ENCODE results near the gene TKT. TPM values are rescaled to one million over a fixed set of nuclear protein-coding genes. Genes with fewer than 3 reads are reported as not detected.

Gene TKT, protein sequence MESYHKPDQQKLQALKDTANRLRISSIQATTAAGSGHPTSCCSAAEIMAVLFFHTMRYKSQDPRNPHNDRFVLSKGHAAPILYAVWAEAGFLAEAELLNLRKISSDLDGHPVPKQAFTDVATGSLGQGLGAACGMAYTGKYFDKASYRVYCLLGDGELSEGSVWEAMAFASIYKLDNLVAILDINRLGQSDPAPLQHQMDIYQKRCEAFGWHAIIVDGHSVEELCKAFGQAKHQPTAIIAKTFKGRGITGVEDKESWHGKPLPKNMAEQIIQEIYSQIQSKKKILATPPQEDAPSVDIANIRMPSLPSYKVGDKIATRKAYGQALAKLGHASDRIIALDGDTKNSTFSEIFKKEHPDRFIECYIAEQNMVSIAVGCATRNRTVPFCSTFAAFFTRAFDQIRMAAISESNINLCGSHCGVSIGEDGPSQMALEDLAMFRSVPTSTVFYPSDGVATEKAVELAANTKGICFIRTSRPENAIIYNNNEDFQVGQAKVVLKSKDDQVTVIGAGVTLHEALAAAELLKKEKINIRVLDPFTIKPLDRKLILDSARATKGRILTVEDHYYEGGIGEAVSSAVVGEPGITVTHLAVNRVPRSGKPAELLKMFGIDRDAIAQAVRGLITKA
- polyA plus RNA-seq, result 194 and 246 TPM in 2 replicates
- 150 and 173 TPM in 2 replicates for polyA minus RNA-seq

- Histone ChIP-seq H3K79me2 (replicated peaks; ENCODE audit: insufficient read depth, low read length) (peaks cover 39% of the 10 kb centered on the region), H3K4me3 (ENCODE audit: low read length) (peak within 1 kb of the TSS; percentile 73), H3K9me3 (ENCODE audit: low read length) (no peaks in the 10 kb centered on the region), H3F3A (ENCODE audit: insufficient read depth, low read length, poor library complexity, severe bottlenecking) (no peaks in the 10 kb centered on the region), H2AFZ (ENCODE audit: low read depth, low read length) (no peak within 1 kb of the TSS), H4K20me1 (ENCODE audit: insufficient read depth) (no peaks in the 10 kb centered on the region), H3K9ac (ENCODE audit: low read length) (peak within 1 kb of the TSS; percentile 79), H3K27ac (ENCODE audit: low read length) (peak within 1 kb of the TSS; percentile 80), H3K36me3 (ENCODE audit: insufficient read depth, low read length) (no peaks in the 10 kb centered on the region), H3K27me3 (ENCODE audit: insufficient read depth, low read depth, low read length) (no peaks in the 10 kb centered on the region), H3K4me2 (ENCODE audit: low read length) (peak within 1 kb of the TSS; percentile 80), H3K9me2 (ENCODE audit: insufficient read depth, low read length) (no peaks in the 10 kb centered on the region)
- peak; percentile 84 for TF ChIP-seq POLR2AphosphoS5 (IDR thresholded peaks at IDR 0.05)
- no peak for TF ChIP-seq EP300 (conservative IDR thresholded peaks at IDR 0.05; ENCODE audit: poor library complexity, severe bottlenecking)
- TF ChIP-seq EZH2 (IDR thresholded peaks at IDR 0.05; ENCODE audit: borderline replicate concordance, insufficient read depth, low read length, poor library complexity, severe bottlenecking), result no peak
- no peak for TF ChIP-seq RAD21 (conservative IDR thresholded peaks at IDR 0.05)
- peak; percentile 47 for TF ChIP-seq MXI1 (conservative IDR thresholded peaks at IDR 0.05; ENCODE audit: poor library complexity, severe bottlenecking)
These were observed at the start of gene TKT for GRCh38 chr3:53255775-53256703. TKT (minus strand) TSS chr3:53256022; CDS start chr3:53255942, 80 bp downstream.

DNA sequence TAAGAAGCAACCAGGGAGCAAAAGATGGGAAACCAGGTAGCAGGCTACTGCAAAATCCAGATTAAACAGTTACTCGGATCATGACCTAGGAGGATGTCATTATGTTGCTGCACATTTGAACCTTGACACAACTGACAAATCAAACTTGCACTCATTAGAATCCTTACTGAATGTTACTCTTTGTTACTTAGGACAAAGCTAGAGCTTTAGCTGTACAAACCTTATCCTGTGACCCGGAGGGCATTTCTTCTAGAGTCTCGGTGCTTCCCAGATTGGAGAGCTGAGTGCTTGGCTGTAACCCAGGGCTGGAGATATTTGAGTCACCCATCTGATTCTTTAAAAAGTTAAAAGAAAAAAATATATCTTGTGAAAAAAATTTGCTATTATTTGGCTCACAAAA is 48.1 kb upstream of the TKT start:
- no peak overlapping the region for H2AFZ ChIP-seq (ENCODE audit: low read depth, low read length)
- no peaks in the 10 kb centered on the region for H3F3A ChIP-seq (ENCODE audit: insufficient read depth, low read length, poor library complexity, severe bottlenecking)
- no peak overlapping the region for H3K4me2 ChIP-seq (ENCODE audit: low read length)
- TF ChIP-seq POLR2AphosphoS5 (IDR thresholded peaks at IDR 0.05) (no peak), MXI1 (conservative IDR thresholded peaks at IDR 0.05; ENCODE audit: poor library complexity, severe bottlenecking) (no peak), EZH2 (IDR thresholded peaks at IDR 0.05; ENCODE audit: borderline replicate concordance, insufficient read depth, low read length, poor library complexity, severe bottlenecking) (no peak), RAD21 (conservative IDR thresholded peaks at IDR 0.05) (no peak), EP300 (conservative IDR thresholded peaks at IDR 0.05; ENCODE audit: poor library complexity, severe bottlenecking) (no peak), SMC3 (conservative IDR thresholded peaks at IDR 0.05; ENCODE audit: poor library complexity) (no peak), TAF1 (IDR thresholded peaks at IDR 0.05; ENCODE audit: low read depth) (no peak)
- TF ChIP-seq, protein P1, sequence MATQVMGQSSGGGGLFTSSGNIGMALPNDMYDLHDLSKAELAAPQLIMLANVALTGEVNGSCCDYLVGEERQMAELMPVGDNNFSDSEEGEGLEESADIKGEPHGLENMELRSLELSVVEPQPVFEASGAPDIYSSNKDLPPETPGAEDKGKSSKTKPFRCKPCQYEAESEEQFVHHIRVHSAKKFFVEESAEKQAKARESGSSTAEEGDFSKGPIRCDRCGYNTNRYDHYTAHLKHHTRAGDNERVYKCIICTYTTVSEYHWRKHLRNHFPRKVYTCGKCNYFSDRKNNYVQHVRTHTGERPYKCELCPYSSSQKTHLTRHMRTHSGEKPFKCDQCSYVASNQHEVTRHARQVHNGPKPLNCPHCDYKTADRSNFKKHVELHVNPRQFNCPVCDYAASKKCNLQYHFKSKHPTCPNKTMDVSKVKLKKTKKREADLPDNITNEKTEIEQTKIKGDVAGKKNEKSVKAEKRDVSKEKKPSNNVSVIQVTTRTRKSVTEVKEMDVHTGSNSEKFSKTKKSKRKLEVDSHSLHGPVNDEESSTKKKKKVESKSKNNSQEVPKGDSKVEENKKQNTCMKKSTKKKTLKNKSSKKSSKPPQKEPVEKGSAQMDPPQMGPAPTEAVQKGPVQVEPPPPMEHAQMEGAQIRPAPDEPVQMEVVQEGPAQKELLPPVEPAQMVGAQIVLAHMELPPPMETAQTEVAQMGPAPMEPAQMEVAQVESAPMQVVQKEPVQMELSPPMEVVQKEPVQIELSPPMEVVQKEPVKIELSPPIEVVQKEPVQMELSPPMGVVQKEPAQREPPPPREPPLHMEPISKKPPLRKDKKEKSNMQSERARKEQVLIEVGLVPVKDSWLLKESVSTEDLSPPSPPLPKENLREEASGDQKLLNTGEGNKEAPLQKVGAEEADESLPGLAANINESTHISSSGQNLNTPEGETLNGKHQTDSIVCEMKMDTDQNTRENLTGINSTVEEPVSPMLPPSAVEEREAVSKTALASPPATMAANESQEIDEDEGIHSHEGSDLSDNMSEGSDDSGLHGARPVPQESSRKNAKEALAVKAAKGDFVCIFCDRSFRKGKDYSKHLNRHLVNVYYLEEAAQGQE (IDR thresholded peaks at IDR 0.05; ENCODE audit: borderline replicate concordance), result no peak
- TF ChIP-seq, protein P2, sequence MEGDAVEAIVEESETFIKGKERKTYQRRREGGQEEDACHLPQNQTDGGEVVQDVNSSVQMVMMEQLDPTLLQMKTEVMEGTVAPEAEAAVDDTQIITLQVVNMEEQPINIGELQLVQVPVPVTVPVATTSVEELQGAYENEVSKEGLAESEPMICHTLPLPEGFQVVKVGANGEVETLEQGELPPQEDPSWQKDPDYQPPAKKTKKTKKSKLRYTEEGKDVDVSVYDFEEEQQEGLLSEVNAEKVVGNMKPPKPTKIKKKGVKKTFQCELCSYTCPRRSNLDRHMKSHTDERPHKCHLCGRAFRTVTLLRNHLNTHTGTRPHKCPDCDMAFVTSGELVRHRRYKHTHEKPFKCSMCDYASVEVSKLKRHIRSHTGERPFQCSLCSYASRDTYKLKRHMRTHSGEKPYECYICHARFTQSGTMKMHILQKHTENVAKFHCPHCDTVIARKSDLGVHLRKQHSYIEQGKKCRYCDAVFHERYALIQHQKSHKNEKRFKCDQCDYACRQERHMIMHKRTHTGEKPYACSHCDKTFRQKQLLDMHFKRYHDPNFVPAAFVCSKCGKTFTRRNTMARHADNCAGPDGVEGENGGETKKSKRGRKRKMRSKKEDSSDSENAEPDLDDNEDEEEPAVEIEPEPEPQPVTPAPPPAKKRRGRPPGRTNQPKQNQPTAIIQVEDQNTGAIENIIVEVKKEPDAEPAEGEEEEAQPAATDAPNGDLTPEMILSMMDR (IDR thresholded peaks at IDR 0.05; ENCODE audit: poor library complexity, severe bottlenecking), result no peak
- H3K79me2 ChIP-seq (replicated peaks; ENCODE audit: insufficient read depth, low read length), result no peaks in the 10 kb centered on the region
- H3K9ac ChIP-seq (ENCODE audit: low read length), result no peak overlapping the region
- peaks cover 3% of the 10 kb centered on the region for H3K36me3 ChIP-seq (ENCODE audit: insufficient read depth, low read length)
- H3K9me2 ChIP-seq (ENCODE audit: insufficient read depth, low read length), result no peaks in the 10 kb centered on the region
- no peak overlapping the region for H3K4me3 ChIP-seq (ENCODE audit: low read length)
- no peaks in the 10 kb centered on the region for H3K27me3 ChIP-seq (ENCODE audit: insufficient read depth, low read depth, low read length)
- no peaks in the 10 kb centered on the region for H4K20me1 ChIP-seq (ENCODE audit: insufficient read depth)
- no peak overlapping the region for H3K27ac ChIP-seq (ENCODE audit: low read length)
- no peaks in the 10 kb centered on the region for H3K9me3 ChIP-seq (ENCODE audit: low read length)

Data from neural cell (in vitro differentiated cells).